ENCODE results near the gene DMXL2. TPM values are rescaled to one million over a fixed set of nuclear protein-coding genes. Genes with fewer than 3 reads are reported as not detected.
A peak's percentile ranks its signal among the peaks of the same experiment; 100 is the strongest.

The DMXL2 gene
- total RNA-seq, 1 experiment from 2014 or later: 10.9 TPM

DNA sequence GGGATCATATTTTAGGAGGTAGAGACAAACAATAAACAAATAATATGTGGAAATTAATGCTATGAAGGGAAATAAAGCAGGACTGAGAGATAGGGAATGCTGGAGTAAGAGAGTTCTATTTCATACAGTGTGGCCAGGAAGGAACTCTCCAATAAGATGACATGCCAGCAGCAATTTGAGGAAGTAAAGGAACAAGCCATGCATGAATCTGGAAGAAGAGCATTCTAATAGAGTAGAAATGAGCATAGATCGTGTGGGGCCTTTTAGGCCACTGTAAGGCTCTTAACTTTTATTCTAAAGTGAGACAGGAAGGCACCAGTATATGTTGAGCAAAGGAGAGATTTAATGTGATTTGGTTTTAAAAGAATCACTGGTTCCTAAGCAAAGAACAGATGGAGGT is 126.3 kb downstream of the DMXL2 start:
- Histone ChIP-seq H3K4me1 (ENCODE audit: insufficient read depth, low read length) (peaks cover 19% of the 10 kb centered on the region), H3K9ac (ENCODE audit: low read length) (no peak overlapping the region), H3K79me2 (ENCODE audit: low read length) (no peaks in the 10 kb centered on the region), H3K27ac (ENCODE audit: low read length) (no peak overlapping the region), H3K4me2 (ENCODE audit: low read length) (no peak overlapping the region), H4K20me1 (ENCODE audit: low read length) (no peaks in the 10 kb centered on the region), H3K36me3 (ENCODE audit: low read depth, low read length) (no peaks in the 10 kb centered on the region), H2AFZ (ENCODE audit: low read length) (no peak overlapping the region), H3K9me2 (replicated peaks; ENCODE audit: low read length) (no peaks in the 10 kb centered on the region), H3K4me3 (ENCODE audit: low read length) (no peak overlapping the region), H3F3A (ENCODE audit: low read length, unreplicated experiment) (no peaks in the 10 kb centered on the region), H3K9me3 (ENCODE audit: low read length) (no peaks in the 10 kb centered on the region), H3K27me3 (ENCODE audit: low read length) (no peaks in the 10 kb centered on the region)
- TF ChIP-seq EZH2 (IDR thresholded peaks at IDR 0.05; ENCODE audit: low read length, unreplicated experiment) (no peak), EZH2phosphoT487 (IDR thresholded peaks at IDR 0.05; ENCODE audit: borderline replicate concordance, low read length) (no peak)
- TF ChIP-seq, protein P1, sequence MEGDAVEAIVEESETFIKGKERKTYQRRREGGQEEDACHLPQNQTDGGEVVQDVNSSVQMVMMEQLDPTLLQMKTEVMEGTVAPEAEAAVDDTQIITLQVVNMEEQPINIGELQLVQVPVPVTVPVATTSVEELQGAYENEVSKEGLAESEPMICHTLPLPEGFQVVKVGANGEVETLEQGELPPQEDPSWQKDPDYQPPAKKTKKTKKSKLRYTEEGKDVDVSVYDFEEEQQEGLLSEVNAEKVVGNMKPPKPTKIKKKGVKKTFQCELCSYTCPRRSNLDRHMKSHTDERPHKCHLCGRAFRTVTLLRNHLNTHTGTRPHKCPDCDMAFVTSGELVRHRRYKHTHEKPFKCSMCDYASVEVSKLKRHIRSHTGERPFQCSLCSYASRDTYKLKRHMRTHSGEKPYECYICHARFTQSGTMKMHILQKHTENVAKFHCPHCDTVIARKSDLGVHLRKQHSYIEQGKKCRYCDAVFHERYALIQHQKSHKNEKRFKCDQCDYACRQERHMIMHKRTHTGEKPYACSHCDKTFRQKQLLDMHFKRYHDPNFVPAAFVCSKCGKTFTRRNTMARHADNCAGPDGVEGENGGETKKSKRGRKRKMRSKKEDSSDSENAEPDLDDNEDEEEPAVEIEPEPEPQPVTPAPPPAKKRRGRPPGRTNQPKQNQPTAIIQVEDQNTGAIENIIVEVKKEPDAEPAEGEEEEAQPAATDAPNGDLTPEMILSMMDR (conservative IDR thresholded peaks at IDR 0.05; ENCODE audit: low read depth, low read length): no peak
- DNase-seq (no peak), ATAC-seq (no peak)
- intact Hi-C loops (cut with micrococcal nuclease): loop anchor here (5.0 kb wide), 3 partner anchors 114 to 334 kb away; no protein-coding TSS in a partner anchor
- no TSS peak for BruUV-seq (replicated peaks)
- CTCF ChIA-PET: no interaction called here
- POLR2A ChIA-PET (ENCODE audit: unreplicated experiment): no interaction called here

DNA sequence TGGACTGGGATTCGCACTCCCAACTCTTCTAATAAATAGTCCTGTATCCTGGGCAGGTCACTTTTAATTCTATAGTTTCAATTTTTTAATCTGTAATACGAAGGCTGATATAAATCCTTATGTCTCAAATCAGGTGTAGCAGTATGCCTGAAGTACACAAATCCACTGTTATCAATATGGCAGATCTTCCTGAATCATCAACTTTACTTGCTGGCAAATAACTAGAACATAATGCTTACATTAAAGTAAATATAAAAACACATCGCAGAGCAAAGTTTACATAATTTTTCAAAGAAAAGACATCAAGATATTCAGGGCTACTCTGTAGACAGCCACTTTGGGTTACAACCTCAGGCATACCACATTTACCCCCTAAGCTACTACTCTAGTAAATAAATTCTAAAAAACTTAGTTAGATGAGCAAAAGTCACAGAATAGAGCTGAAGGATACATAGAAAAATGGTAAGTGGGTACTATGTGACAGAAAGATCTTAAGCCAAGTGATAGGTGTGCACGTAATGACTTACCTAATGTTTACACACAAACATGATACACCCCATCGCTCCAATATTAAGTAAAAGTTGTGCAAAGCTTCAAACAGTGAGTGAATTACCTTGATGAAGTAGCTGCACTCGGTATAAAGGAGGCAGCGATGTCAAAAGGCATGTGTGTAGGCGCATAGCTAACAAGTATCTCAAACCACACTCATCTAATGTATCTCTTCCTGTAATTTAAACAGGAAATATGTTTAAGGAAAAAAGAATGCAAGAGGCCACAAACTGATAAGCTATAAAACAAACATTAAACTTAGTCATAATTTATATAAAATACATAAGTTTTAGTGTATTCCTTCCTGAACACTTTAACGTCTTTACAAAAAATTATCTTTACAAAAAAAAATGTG is 127.9 kb downstream of the DMXL2 start:
- BruUV-seq (replicated peaks): no TSS peak
- H3K4me2 ChIP-seq (ENCODE audit: low read length): peak overlapping the region; percentile 66
- CTCF ChIA-PET: interaction anchor here (0.7 to 1.4 kb wide), 3 partner anchors 93 to 332 kb away, joined by 4 to 7 read pairs (median 7); no protein-coding TSS in a partner anchor
- no peaks in the 10 kb centered on the region for H3K79me2 ChIP-seq (ENCODE audit: low read length)
- H3K27me3 ChIP-seq (ENCODE audit: low read length): no peaks in the 10 kb centered on the region
- POLR2A ChIA-PET (ENCODE audit: unreplicated experiment): interaction anchor here (0.6 kb wide), 1 partner anchor 16 kb away, joined by 3 read pairs; no protein-coding TSS in a partner anchor
- no peaks in the 10 kb centered on the region for H3K9me3 ChIP-seq (ENCODE audit: low read length)
- no peaks in the 10 kb centered on the region for H3K36me3 ChIP-seq (ENCODE audit: low read depth, low read length)
- H3K9me2 ChIP-seq (replicated peaks; ENCODE audit: low read length): no peaks in the 10 kb centered on the region
- no peaks in the 10 kb centered on the region for H3F3A ChIP-seq (ENCODE audit: low read length, unreplicated experiment)
- DNase-seq (peak; percentile 68), ATAC-seq (peak; percentile 95)
- H3K27ac ChIP-seq (ENCODE audit: low read length): peak overlapping the region; percentile 42
- peaks cover 19% of the 10 kb centered on the region for H3K4me1 ChIP-seq (ENCODE audit: insufficient read depth, low read length)
- no peaks in the 10 kb centered on the region for H4K20me1 ChIP-seq (ENCODE audit: low read length)
- intact Hi-C loops (cut with micrococcal nuclease): loop anchor here (5.0 kb wide), 3 partner anchors 112 to 332 kb away; no protein-coding TSS in a partner anchor
- H3K9ac ChIP-seq (ENCODE audit: low read length): no peak overlapping the region
- H2AFZ ChIP-seq (ENCODE audit: low read length): no peak overlapping the region
- TF ChIP-seq EZH2phosphoT487 (IDR thresholded peaks at IDR 0.05; ENCODE audit: borderline replicate concordance, low read length) (no peak), EZH2 (IDR thresholded peaks at IDR 0.05; ENCODE audit: low read length, unreplicated experiment) (no peak)
- TF ChIP-seq, protein P1 (conservative IDR thresholded peaks at IDR 0.05; ENCODE audit: low read depth, low read length): no peak
- H3K4me3 ChIP-seq (ENCODE audit: low read length): peak overlapping the region; percentile 7; the same call in 1 of the 2 replicates

DNA sequence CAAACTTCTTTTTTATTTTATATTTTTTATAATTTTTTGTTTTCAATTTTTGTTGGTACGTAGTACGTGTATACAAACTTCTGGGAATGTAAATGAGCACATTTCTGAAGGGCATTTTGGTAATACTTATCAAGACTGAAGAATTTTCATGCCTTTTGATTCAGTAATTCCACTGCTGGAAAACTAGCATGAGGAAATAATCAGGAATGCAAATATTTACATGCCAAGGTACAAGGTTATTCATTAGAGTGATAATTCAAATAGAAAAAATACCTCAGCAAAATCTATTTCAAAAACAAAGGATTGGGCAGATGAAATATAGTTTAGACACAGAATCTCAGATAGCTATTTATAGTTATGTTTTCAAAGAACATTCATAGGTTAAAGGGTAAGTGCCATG is 128.7 kb downstream of the DMXL2 start:
- intact Hi-C loops (cut with micrococcal nuclease): no loop called here
- TF ChIP-seq, protein P1 (conservative IDR thresholded peaks at IDR 0.05; ENCODE audit: low read depth, low read length): no peak
- TF ChIP-seq EZH2 (IDR thresholded peaks at IDR 0.05; ENCODE audit: low read length, unreplicated experiment) (no peak), EZH2phosphoT487 (IDR thresholded peaks at IDR 0.05; ENCODE audit: borderline replicate concordance, low read length) (no peak)
- no peak overlapping the region for H3K27ac ChIP-seq (ENCODE audit: low read length)

More for the DNA sequence above, 128.7 kb downstream of the DMXL2 start:
- ChIA-PET POLR2A (ENCODE audit: unreplicated experiment) (no interaction called here), CTCF (no interaction called here)
- H3K9ac ChIP-seq (ENCODE audit: low read length): no peak overlapping the region
- H3F3A ChIP-seq (ENCODE audit: low read length, unreplicated experiment): no peaks in the 10 kb centered on the region
- no peaks in the 10 kb centered on the region for H4K20me1 ChIP-seq (ENCODE audit: low read length)
- ATAC-seq: no peak
- no peaks in the 10 kb centered on the region for H3K27me3 ChIP-seq (ENCODE audit: low read length)
- no peaks in the 10 kb centered on the region for H3K9me2 ChIP-seq (replicated peaks; ENCODE audit: low read length)
- no peak overlapping the region for H2AFZ ChIP-seq (ENCODE audit: low read length)
- peak; percentile 2 for DNase-seq
- BruUV-seq (replicated peaks): no TSS peak
- no peak overlapping the region for H3K4me3 ChIP-seq (ENCODE audit: low read length)
- H3K4me1 ChIP-seq (ENCODE audit: insufficient read depth, low read length): peaks cover 19% of the 10 kb centered on the region
- H3K36me3 ChIP-seq (ENCODE audit: low read depth, low read length): no peaks in the 10 kb centered on the region
- peak overlapping the region; percentile 66; the same call in 1 of the 2 replicates for H3K4me2 ChIP-seq (ENCODE audit: low read length)
- no peaks in the 10 kb centered on the region for H3K9me3 ChIP-seq (ENCODE audit: low read length)
- no peaks in the 10 kb centered on the region for H3K79me2 ChIP-seq (ENCODE audit: low read length)

Measured in PC-3 (cell line).